Measurements from ENCODE around the gene CCND1.

CCND1 gene

DNA sequence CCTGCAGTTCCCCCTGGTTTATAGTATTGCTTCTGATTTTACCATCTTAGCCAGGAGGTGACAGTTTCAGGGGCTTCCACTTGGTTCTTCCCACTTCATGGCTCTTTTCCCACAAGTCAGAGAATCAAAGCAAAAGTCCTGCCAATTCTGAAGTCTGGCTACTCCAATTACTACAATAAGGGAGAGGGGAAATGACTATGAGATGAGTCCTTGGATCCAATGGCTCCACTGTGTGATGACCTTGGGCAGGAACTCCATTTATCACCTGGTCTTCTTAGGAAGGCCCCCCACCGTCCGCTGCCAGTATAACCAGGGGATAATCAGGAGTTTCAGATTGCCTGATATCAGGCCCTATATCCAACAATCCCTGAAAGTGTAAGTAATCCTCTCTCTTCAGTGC is 31.6 kb upstream of the CCND1 start:
- Histone ChIP-seq H3K4me2 (no peak overlapping the region), H4K20me1 (ENCODE audit: insufficient read depth) (no peaks in the 10 kb centered on the region), H3K27me3 (ENCODE audit: insufficient read depth, low read depth) (peaks cover 4% of the 10 kb centered on the region; the same call in 1 of the 2 replicates), H3K9ac (no peak overlapping the region), H3K27ac (no peak overlapping the region), H3K4me3 (IDR thresholded peaks at IDR 0.05; ENCODE audit: insufficient read depth, low read depth, low read length) (no peak overlapping the region), H3K36me3 (ENCODE audit: insufficient read depth) (no peaks in the 10 kb centered on the region), H3K79me2 (ENCODE audit: insufficient read depth, low read depth) (no peaks in the 10 kb centered on the region), H2AFZ (ENCODE audit: low read depth) (no peak overlapping the region), H3K4me1 (ENCODE audit: low read depth, poor library complexity, severe bottlenecking) (no peaks in the 10 kb centered on the region)
- TF ChIP-seq, protein P1, sequence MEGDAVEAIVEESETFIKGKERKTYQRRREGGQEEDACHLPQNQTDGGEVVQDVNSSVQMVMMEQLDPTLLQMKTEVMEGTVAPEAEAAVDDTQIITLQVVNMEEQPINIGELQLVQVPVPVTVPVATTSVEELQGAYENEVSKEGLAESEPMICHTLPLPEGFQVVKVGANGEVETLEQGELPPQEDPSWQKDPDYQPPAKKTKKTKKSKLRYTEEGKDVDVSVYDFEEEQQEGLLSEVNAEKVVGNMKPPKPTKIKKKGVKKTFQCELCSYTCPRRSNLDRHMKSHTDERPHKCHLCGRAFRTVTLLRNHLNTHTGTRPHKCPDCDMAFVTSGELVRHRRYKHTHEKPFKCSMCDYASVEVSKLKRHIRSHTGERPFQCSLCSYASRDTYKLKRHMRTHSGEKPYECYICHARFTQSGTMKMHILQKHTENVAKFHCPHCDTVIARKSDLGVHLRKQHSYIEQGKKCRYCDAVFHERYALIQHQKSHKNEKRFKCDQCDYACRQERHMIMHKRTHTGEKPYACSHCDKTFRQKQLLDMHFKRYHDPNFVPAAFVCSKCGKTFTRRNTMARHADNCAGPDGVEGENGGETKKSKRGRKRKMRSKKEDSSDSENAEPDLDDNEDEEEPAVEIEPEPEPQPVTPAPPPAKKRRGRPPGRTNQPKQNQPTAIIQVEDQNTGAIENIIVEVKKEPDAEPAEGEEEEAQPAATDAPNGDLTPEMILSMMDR (conservative IDR thresholded peaks at IDR 0.05; ENCODE audit: low read depth, low read length) = no peak

DNA sequence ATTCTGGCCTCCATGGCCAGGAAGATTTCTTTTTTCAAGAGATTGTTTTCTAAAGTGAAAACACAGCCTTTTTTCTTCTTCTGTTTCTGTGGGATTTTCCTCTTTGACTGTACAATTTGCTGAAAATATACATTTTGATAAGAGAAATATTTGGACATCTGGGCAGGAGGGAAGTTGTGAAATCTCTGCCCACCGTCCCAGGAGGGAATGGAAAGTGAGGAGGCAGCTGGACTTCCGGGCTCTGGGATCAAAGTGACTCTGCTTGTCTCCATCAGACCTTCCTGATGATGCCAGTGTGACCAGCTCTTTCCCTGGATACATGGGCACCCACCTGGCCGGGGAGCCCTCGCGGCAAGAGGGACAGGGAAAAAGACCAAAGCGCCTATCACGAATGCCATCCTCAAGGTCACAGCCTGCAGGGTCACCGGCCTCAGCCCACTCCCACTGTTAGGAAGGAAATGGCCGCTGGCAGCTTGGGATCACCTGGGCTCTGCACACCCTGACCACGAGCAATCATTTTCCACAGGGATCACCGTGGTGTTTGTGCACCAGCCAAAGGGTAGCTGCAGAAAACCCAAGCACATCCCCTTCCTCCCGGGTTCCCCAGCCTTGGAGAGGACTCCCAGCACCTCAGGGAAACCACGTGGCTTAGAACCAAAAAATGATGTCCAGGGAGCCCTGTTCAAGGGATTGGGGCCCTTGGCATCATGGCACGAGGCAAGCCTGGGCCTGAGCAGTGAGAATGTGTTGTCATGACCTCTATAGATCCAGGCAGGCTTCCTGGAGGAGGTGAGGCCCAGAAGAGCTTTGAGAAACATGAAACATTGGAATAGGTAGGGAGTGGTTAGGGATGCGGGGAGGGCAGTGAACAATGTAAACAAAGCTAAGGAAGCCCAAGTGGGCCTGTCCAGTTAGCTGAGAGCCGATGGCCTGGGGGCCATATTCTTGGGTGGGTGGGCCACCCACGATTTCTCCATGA is 29.1 kb upstream of the CCND1 start:
- no peaks in the 10 kb centered on the region for H3K79me2 ChIP-seq (ENCODE audit: insufficient read depth, low read depth)
- TF ChIP-seq, protein P1 (conservative IDR thresholded peaks at IDR 0.05; ENCODE audit: low read depth, low read length) = no peak
- H3K4me3 ChIP-seq (IDR thresholded peaks at IDR 0.05; ENCODE audit: insufficient read depth, low read depth, low read length) = no peak overlapping the region
- H3K27ac ChIP-seq = no peak overlapping the region
- H3K4me1 ChIP-seq (ENCODE audit: low read depth, poor library complexity, severe bottlenecking) = no peaks in the 10 kb centered on the region
- no peak overlapping the region for H3K9ac ChIP-seq
- no peak overlapping the region for H2AFZ ChIP-seq (ENCODE audit: low read depth)
- no peak overlapping the region for H3K4me2 ChIP-seq
- peaks cover 13% of the 10 kb centered on the region; the same call in 1 of the 2 replicates for H3K27me3 ChIP-seq (ENCODE audit: insufficient read depth, low read depth)
- H3K36me3 ChIP-seq (ENCODE audit: insufficient read depth) = no peaks in the 10 kb centered on the region
- H4K20me1 ChIP-seq (ENCODE audit: insufficient read depth) = no peaks in the 10 kb centered on the region

DNA sequence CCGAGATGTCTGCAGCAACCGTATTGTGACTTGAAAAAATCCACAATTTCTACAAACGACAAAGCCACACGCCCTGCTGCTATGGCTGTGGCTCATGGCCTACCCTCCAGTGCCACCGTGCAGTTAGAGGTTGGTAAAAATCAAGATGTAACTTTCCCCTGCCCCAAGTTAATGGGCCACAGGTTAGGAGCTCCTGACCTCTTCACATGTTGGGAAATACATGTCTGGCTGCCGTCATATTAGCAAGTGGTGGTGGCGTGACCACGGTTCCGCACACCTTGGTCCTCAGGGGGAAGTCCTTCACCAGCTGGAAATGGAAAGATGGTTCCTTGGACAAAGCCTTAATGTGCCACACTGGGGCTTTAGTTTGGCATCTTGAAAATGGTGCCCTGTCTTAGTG is 27.4 kb upstream of the CCND1 start:
- H3K9ac ChIP-seq = no peak overlapping the region
- no peak overlapping the region for H3K4me2 ChIP-seq
- H3K27me3 ChIP-seq (ENCODE audit: insufficient read depth, low read depth) = peaks cover 13% of the 10 kb centered on the region; the same call in 1 of the 2 replicates
- no peak overlapping the region for H2AFZ ChIP-seq (ENCODE audit: low read depth)
- no peaks in the 10 kb centered on the region for H3K79me2 ChIP-seq (ENCODE audit: insufficient read depth, low read depth)
- no peaks in the 10 kb centered on the region for H4K20me1 ChIP-seq (ENCODE audit: insufficient read depth)
- H3K27ac ChIP-seq = no peak overlapping the region
- no peak overlapping the region for H3K4me3 ChIP-seq (IDR thresholded peaks at IDR 0.05; ENCODE audit: insufficient read depth, low read depth, low read length)
- no peaks in the 10 kb centered on the region for H3K36me3 ChIP-seq (ENCODE audit: insufficient read depth)
- H3K4me1 ChIP-seq (ENCODE audit: low read depth, poor library complexity, severe bottlenecking) = no peaks in the 10 kb centered on the region
- TF ChIP-seq, protein P1 (conservative IDR thresholded peaks at IDR 0.05; ENCODE audit: low read depth, low read length) = no peak

DNA sequence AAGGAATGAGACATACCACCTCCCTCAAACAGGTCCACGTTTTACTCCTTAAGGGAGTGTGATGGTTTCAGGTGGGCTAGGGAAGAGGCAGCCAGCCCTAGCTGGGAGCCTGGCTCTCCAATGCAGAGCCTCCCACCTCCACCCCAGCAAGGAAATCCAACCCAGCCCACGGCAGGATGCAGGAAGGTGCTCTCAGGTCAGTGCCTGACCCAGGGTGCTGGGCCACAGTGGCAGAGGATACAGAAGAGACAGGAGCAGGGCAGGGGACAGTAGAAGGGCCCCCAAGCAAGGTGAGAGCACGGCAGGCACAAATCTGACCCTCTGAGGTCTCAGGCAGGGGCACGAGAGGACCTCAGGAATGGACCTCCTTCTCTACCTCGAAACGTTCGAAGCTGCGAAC is 26.9 kb upstream of the CCND1 start:
- TF ChIP-seq, protein P1 (conservative IDR thresholded peaks at IDR 0.05; ENCODE audit: low read depth, low read length) = no peak
- Histone ChIP-seq H2AFZ (ENCODE audit: low read depth) (no peak overlapping the region), H4K20me1 (ENCODE audit: insufficient read depth) (no peaks in the 10 kb centered on the region), H3K79me2 (ENCODE audit: insufficient read depth, low read depth) (no peaks in the 10 kb centered on the region), H3K36me3 (ENCODE audit: insufficient read depth) (no peaks in the 10 kb centered on the region), H3K9ac (no peak overlapping the region), H3K4me3 (IDR thresholded peaks at IDR 0.05; ENCODE audit: insufficient read depth, low read depth, low read length) (no peak overlapping the region), H3K27me3 (ENCODE audit: insufficient read depth, low read depth) (peaks cover 13% of the 10 kb centered on the region; the same call in 1 of the 2 replicates), H3K4me1 (ENCODE audit: low read depth, poor library complexity, severe bottlenecking) (no peaks in the 10 kb centered on the region), H3K27ac (no peak overlapping the region), H3K4me2 (no peak overlapping the region)

Measured in KMS-11 (cell line).